GM19395 (cell line): ENCODE data around the gene MGAT4B.

Experiments used
- ATAC-seq: cut with Tn5 transposase; IDR thresholded peaks from one replicate; pipeline ENCODE4 v1.9.1; 2021; ENCODE audit warnings: mild to moderate bottlenecking, moderate library complexity; ENCODE audit not compliant: unreplicated experiment

MGAT4B gene

DNA sequence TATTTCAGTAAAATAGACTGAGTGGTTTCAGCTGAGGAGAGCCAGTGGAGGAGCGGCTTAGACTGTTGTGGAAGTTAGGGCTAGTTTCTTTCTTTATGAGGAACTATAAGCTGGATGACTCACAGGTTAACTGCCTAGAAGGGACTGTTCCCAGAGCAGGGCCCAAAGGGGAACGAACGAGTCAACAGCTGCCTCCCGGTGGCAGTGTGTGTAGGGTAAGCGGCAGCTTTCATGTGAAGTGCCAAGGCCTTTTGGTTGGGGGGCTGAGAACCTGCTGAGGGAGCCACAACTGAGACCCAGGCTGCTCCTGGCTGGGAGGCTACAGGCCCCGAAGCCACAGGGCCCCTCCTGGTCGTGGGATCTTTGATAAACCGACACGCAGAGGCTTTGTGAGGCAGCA is 21.0 kb upstream of the MGAT4B start:
- ATAC-seq = no peak

DNA sequence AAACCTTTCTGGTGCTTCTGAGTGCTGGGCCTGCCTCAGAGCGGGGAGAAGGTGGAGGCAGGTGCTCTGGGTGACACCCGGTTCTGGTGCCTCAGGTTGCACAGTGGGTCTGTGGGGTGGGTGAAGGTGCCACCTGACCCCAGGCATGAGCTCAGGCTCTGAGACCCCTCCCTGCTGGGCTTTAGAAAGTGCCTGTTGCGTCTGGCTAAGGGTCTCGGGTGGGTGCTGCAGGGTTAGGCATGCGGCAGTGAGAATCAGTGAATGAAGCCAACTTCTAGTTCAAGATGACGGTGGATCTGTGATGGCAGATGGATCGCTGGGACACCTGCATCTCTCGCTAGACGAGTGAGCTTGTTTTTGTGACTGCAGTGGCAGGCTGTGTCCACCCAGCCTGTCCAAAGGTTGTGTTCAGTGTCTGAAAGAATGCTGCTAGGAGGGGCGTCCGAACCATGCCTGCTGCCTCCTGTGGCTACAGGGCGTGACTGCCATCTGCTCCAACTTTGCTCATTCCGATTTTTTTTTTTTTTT is 19.1 kb upstream of the MGAT4B start:
- no peak for ATAC-seq

DNA sequence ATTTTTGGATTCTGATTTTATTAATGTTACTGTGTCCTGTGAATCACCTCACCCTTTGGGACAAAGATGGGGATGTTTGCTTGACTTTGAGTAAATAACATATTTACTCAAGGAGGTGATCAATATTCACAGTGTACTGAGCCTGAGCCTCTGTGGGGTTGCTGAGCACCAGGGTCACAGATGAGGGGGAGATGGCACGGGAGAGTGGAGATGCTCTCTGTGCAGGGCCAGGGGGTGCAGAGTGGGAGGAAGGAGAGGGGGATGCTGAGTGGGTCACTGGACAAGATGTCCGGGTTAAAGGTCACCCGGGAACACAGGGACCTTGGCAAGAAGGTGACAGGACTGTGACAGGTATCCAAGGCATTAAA is 18.1 kb upstream of the MGAT4B start:
- ATAC-seq = no peak

DNA sequence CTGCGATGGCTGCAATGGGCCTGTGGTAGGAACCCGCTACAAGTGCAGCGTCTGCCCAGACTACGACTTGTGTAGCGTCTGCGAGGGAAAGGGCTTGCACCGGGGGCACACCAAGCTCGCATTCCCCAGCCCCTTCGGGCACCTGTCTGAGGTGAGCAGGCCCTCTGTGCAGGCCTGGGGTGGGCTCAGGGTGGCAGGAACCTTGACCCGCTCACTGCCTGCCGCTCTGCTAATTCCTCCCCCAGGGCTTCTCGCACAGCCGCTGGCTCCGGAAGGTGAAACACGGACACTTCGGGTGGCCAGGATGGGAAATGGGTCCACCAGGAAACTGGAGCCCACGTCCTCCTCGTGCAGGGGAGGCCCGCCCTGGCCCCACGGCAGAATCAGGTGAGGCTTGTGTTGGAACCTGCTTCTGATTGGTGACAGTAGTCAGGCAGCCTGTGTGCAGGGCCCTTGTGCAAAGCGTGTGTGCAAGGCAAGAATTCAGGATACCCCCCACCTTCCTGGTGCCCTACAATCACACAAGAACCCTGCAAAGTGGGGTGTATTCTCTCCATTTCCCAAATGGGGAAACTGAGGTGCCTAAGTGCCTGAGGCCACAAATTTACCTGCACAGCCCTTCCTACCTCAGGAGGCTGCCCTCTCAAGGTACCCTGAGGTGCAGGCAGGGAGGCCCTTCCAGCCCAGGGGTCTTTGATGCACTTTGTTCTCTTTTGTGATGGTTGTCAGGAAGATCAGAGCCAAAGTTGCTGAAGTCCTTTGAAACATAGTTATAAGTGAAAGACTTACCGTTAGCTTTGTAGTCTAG is 17.5 kb upstream of the MGAT4B start:
- ATAC-seq = no peak

DNA sequence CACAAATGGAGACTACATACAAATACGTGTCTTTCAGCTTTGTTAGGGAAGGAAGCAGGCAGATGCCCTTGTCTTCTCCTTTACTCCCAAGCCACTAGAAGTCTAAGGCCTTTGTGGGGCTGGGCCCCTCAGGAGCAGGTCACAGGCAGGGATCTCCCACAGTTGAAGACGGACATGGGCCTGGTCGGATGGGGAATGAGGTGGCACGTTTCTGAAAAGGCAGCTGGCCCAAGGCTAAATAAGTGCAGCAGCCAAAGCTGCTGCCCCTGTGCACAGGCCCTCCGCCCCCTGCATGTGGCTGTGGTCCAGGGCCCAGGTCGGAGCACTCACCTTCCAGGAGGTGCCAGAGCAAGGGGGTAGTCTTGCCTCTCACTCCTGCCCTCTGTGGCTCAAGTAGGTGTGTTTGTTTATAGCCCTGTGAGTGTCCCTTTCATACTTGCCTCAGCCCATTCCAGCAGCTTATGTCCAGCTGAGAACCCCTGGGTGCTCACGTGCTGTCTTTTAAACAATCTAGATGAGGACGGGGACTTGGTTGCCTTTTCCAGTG is 15.9 kb upstream of the MGAT4B start:
- no peak for ATAC-seq

DNA sequence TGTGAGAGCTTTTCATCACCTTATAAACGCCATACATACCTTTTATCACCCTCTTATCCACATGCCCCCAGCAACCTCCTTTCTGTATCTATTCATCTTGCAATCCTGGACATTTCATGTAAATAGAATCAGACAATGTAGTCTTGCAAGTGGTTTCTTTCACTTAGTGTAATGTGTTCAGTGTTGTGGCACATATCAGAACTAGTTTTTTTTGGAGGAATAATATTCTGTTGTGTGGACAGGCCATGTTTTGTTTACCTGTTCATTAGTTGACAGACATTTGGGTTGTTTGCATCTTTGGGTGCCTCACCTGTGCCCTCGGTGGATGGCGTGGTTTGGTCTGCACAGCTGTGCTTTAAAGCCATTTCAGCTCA is 15.4 kb upstream of the MGAT4B start:
- no peak for ATAC-seq

DNA sequence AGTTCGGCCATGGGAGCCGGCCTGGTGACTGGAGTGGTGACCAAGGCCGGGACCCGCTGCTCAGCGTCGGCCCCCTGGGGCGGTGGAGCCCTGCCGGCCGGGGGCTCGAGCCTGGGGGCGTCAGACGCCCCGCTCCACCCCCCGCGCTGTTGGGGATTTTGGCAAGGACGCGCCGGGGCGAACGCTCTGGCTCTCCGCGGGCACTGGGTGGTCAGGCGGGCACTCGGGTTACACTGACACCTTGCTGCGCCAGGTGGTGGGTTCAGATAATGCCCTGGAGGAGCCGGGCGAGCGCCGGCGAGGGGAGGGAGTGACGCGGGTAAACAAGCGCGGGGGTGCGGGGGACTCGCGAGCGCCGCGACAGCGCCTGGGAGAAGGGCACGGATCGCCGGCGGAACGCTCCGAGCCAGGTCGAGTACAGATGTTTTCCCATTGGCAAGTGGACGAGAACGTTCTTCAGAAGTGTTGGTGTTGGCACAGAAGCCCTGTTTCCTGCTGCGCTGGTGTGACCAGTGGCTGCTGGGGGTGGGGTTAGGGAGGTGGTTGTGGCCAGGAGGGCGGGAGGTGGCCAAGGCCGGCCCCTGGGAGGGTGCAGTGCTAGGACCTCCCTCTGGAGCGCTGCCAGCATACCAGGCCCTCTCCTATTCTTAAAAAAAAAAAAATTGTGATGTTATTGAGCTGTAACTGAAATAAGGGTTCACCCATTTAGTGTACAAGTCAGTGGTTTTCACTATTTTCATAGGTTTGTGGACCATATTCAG is 14.8 kb upstream of the MGAT4B start:
- ATAC-seq = peak; percentile 58

DNA sequence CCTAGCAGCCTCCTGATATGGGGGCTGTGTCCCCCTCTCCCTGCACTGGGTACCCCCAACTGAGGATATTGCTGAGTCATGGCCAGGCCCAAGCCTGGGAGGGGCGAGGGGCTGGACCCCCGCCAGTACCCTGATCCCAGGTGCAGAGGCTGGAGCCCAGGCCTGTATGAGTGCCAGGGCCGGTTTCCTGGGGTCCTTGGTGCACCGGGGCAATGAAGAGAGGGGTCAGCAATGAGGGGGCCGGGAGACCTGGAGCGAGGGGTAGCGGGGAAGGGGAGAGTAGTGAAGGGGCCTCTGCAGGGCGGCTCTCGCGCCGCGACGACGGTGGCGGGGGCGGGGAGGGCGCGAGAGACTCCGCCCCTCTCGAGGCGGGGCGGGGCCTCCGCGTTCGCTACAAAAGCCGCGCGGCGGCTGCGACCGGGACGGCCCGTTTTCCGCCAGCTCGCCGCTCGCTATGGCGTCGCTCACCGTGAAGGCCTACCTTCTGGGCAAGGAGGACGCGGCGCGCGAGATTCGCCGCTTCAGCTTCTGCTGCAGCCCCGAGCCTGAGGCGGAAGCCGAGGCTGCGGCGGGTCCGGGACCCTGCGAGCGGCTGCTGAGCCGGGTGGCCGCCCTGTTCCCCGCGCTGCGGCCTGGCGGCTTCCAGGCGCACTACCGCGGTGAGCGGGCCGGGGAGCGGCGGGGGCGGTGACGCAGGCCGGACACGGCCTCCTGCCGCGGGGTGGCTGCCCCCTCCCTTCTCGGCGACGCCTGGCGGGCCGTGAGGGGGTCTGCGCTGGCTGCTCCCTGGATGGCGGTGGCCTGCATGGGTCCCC is 14.0 kb upstream of the MGAT4B start, which contains the start of gene SQSTM1:
Gene SQSTM1 (plus strand): TSS at position 423 of the 815 bp plus-strand sequence. CDS start 32 bp downstream, at position 455.
- peak; percentile 31 for ATAC-seq

DNA sequence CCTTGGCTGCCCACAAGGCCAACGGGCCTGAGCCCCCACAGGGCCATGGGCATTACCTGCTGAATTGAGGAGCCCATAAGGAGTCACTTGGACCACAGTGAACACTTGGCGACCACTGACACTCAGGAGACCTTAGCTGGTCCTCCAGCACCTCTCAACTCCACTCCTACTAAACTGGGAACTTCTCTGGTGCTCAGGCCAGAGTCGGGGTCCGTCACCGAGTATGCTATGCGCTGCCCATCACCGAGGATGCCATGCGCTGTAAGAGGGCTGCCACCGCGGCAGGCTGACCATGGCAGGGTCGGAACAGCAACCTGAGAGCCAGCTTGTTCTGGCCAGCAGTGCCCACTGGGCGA is 13.4 kb upstream of the MGAT4B start:
- ATAC-seq = no peak

DNA sequence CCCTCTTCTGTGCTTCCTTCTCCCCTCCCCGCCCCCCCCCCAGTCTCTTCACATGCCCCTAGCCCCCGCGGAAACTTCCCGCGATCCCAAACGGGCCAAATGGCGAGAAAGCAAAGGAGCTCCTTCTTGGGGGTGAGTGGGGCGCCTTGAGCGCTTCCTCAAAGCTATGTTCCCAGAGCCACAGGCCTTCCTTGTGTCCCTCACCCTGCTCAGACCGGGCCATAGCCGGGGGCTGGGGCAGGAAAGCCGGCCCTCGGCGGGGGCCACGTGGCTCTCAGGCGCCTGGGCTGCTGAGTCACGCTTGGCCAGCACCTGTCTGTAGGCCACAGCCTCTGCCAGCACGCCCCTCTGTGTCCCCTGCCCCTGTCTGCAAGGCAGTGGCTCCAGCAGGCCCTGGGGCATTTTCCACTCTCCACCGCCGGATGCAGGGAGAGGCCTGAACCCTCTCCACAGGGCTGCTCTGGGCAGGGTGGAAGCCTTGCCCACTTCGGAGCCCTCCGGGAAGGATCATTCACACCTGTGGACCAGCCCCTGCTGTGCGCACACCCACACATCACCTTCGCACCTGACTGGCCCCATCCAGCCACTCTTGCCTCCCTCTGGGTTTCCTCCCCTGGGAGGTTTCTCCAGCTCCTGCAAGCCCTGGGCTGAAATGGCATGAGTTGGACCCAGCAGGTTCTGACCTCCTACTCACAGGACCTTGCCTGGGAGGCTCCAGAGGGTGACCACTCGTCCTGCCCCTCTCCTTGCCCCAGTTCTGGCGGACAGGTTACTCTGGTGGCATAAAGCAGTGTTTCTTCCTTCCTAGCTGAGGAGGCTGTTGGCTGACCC is 12.8 kb upstream of the MGAT4B start:
- ATAC-seq = no peak

DNA sequence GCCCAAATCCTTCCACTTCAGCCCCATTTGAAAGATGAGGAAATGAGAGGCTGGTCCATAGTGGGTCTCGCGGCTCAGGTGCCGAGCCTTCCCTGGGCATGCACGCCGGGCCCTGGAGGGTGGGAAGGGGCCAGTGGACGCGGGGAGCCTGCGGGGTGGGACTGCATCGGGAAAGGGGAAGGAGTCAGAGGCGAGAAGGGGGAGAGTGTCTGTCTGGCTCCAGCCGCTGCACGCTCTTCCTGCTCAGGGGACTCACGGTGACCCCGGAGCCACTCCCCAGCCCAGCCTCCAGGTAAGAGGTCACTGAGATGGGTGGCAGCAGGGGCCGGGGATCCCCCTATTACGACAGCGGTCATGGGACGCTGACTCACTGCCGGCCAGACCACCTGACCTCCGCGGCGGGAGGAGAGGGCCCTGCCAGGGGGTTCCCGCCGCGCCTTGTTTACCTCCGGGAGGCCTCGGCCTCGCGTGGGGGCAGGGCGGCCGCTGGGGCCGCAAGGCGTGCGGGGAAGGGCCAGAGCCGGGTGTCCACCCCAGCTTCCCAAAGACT is 12.2 kb upstream of the MGAT4B start:
- ATAC-seq = peak; percentile 59

DNA sequence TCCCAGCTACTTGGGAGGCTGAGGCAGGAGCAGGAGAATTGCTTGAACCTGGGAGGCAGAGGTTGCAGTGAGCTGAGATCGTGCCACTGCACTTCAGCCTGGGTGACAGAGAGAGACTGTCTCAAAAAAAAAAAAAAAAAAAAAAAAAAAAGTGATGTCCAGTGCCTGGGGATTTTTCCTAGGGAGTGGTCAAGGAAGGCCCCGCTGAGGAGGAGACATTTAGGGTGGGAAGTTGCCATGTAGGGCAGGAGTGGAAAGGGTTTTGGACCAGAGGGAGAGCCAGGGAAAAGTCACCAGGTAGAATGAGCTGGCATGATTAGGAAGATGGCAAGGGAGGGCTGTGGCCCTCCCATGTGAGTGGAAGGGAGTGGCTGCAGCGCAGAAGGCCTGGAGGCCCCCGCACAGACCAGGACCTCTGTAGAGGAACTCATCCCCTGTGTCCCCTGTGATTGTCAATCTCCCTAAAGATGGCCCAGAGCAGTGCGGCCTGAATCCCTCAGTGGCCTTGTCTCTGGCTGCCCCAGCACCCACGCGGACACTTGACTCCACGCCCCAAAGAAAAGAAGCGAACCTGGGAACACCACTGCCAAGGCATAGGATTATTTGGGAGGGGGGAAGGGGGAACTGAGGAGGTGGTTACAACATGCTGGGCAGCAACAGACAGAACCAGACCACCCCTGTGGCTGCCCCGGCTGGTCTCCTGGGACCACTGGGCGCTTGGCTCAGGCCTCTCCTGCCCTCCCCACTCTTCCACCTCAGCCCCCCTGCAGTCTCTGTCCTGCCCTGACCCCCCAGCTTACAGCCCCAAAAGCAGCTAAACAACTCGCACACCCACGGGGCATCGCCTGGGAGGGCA is 11.5 kb upstream of the MGAT4B start:
- ATAC-seq = no peak

DNA sequence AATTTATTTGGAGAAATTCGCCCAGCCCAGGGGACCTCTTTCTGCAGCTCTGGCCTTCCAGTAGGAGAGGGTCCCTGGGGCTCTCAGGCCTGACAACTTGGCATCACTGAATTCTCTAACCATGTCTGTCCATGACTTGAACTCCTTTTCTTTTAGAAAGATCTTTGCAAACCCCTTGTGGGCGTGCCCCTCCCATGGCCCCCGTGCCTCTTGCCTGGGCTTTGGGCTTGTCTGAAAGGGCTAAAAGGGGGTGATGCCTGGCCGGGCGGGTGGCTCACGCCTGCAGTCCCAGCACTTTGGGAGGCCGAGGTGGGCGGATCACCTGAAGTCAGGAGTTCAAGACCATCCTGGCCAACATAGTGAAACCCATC is 10.8 kb upstream of the MGAT4B start:
- no peak for ATAC-seq

DNA sequence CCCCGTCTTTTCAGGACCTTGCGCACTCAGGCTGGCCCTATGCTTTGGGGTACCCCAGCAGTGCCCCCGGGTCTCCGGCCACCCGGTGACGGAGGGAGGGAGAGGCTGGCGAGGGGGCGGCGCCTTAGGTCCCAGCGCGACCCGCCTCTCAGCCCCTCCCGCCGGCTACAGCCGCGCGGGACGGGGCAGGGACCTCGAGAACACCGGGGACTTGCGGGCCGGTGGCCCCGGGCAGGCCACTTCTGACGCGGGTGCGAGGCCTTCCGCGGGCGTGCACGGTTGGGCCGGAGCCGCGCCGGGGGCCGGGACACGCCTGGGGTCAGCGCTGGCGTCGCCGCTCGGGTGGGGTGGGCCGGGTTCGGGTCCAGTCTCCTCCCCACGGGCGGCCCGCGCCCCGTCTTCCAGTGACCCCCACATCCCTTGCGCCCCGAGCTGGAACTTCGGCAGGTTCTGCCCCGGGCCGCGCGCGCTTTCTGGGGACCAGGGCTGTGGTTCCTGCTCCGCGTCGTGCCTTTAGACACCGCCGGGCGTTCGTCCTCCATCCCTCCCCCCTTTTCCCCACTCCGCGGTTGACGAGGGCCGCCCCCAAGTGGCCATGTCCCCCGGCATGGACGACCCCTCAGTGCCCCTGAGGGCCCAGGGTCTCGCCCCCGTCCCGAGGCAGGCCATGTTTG is 10.3 kb upstream of the MGAT4B start:
- ATAC-seq = no peak

DNA sequence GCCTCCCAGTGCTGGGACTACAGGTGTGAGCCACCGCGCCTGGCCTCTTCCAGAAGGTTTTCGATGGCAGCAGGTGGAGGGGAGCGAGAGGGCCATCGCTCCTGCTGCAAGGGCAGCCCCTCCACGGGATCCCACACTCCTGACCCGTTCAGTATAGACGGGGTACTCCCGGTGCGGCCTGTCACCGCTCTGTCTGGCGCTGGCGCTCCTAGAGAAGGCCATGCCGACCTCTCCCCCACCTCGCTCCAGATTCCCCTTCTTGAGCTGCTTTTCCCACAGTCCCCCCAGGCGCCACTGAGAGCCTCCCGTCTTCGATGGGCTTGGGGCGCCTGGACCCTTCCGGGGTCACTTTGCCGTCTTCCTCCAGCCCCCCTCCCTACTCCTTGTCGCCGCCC is 9.7 kb upstream of the MGAT4B start:
- ATAC-seq = no peak

DNA sequence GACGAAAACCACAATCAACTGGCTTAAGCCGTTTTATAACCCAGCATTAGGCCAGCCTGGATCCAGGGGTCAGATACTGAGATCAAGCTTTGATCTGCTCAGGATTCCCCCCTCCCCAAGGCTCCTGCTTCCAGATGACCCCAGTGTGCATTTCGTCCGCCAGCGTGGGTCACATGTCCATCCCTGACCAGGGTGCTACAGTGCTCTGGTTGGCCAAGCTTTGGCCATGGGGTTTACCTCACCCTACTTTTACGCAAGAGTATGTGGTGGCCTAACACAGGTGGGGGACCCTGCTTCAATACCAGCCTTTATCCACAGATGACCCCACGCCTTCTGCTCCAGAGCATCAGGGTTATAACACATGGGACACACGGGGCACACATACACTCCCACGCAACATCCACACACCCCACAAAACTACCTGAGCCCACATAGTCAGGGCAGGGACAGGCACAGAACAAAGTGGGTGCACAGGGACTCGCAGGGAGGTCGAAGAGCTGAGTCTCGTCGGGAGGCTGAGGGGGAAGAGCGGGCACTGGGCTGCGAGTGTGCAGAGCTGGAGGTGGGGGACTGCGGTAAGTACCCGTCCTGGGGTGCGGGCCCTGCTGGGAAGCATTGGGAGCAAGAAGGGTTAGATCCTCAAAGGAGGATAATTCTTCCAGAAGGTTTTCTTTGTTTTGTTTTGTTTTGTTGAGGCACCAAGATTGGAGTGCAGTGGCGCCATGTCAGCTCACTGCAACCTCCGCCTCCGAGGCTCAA is 9.0 kb upstream of the MGAT4B start:
- ATAC-seq = no peak

DNA sequence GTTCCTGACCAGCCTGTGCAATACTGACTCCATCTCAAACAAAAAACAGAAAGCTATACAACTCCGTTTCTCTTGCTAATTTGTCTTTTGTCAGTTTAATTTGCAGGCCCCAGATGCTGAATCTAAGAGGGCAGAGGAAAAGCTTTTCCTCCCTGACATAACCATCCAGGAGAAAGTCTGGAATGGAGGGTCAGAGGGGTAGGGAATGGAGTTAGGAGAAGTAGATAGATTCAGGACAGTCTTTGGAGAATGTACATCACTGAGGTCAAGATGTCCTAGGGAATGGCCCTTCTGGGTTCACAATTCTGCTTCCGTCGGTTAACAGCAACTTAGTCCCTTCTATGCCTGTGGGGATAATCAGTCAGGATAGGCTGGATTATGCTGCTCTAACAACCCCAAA is 7.4 kb upstream of the MGAT4B start:
- no peak for ATAC-seq
